Suprapubic skin (tissue), 3 donors: ENCODE results near the gene TBX4.

Experiments
- POLR2A ChIP-seq, 2 donors: fragments of 450-650 bp; IDR thresholded peaks; one replicate each; pipeline ENCODE4 v1.6.1; 2017; ENCODE audit warnings: antibody characterized with exemption in 2 of 2, mild to moderate bottlenecking in 2 of 2, moderate library complexity in 2 of 2
- TF ChIP-seq, protein P1 (sequence below), 2 donors: fragments of 200-600 bp in 1 of 2; fragments of 450-650 bp in 1 of 2; sonication (generic) in 1 of 2; IDR thresholded peaks; one replicate each; pipeline ENCODE4 v1.5.1; 2016 to 2019; ENCODE audit warnings: antibody characterized with exemption in 2 of 2, mild to moderate bottlenecking in 1 of 2, moderate library complexity in 1 of 2

GRCh38 chr17:61505846-61506627, 53.8 kb downstream of the TBX4 start:
- TF ChIP-seq, protein P1, sequence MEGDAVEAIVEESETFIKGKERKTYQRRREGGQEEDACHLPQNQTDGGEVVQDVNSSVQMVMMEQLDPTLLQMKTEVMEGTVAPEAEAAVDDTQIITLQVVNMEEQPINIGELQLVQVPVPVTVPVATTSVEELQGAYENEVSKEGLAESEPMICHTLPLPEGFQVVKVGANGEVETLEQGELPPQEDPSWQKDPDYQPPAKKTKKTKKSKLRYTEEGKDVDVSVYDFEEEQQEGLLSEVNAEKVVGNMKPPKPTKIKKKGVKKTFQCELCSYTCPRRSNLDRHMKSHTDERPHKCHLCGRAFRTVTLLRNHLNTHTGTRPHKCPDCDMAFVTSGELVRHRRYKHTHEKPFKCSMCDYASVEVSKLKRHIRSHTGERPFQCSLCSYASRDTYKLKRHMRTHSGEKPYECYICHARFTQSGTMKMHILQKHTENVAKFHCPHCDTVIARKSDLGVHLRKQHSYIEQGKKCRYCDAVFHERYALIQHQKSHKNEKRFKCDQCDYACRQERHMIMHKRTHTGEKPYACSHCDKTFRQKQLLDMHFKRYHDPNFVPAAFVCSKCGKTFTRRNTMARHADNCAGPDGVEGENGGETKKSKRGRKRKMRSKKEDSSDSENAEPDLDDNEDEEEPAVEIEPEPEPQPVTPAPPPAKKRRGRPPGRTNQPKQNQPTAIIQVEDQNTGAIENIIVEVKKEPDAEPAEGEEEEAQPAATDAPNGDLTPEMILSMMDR (IDR thresholded peaks at IDR 0.05) = no peak
- TF ChIP-seq POLR2A (IDR thresholded peaks at IDR 0.05) = no peak
